ENCODE data around the gene FAM53B. TPM values are rescaled to one million over a fixed set of nuclear protein-coding genes. Genes with fewer than 3 reads are reported as not detected.
A peak's percentile ranks its signal among the peaks of the same experiment; 100 is the strongest.
"Not testable (repeated sequence)": the region's sequence is repeated elsewhere in the genome, so short reads cannot be mapped to it uniquely, and the experiment has no call there.

FAM53B gene
- total RNA-seq, 1 donor from 2014 or later, result 35.1 TPM

- DNase-seq, result no peak
Observed at GRCh38 chr10:124626759-124627380, 117.3 kb downstream of the FAM53B start.

- no peak for DNase-seq
Observed at GRCh38 chr10:124625831-124626238, 118.3 kb downstream of the FAM53B start.

- DNase-seq, result no peak
Observed at GRCh38 chr10:124624895-124625294, 119.3 kb downstream of the FAM53B start.

GRCh38 chr10:124624466-124624865, 119.7 kb downstream of the FAM53B start:
- no peak for DNase-seq

- no peak for DNase-seq
Observed at GRCh38 chr10:124624006-124624405, 120.2 kb downstream of the FAM53B start.

GRCh38 chr10:124622866-124623536, 121.2 kb downstream of the FAM53B start:
- DNase-seq, result no peak

- DNase-seq, result no peak
Observed at GRCh38 chr10:124622158-124622557, 122.0 kb downstream of the FAM53B start.

- peak; percentile 64 for DNase-seq
Observed at GRCh38 chr10:124621637-124622036, 122.5 kb downstream of the FAM53B start.

- no peak for DNase-seq
Observed at GRCh38 chr10:124619802-124620490, 124.2 kb downstream of the FAM53B start.

- DNase-seq, result no peak
Observed at GRCh38 chr10:124619195-124619594, 125.0 kb downstream of the FAM53B start.

GRCh38 chr10:124618470-124619073, 125.6 kb downstream of the FAM53B start:
- no peak for DNase-seq

GRCh38 chr10:124616836-124617130, 127.4 kb downstream of the FAM53B start:
- no peak for DNase-seq

GRCh38 chr10:124616040-124616835, 127.9 kb downstream of the FAM53B start:
- DNase-seq, result no peak

GRCh38 chr10:124615259-124615658, 128.9 kb downstream of the FAM53B start:
- no peak for DNase-seq

- DNase-seq, result no peak
Observed at GRCh38 chr10:124614003-124614659, 130.0 kb downstream of the FAM53B start.

GRCh38 chr10:124612611-124613498, 131.3 kb downstream of the FAM53B start:
- DNase-seq, result no peak

- DNase-seq, result no peak
Observed at GRCh38 chr10:124611738-124612137, 132.4 kb downstream of the FAM53B start.

- not testable (repeated sequence) for DNase-seq
Observed at GRCh38 chr10:124610851-124611250, 133.3 kb downstream of the FAM53B start.

- DNase-seq, result not testable (repeated sequence)
Observed at GRCh38 chr10:124610186-124610585, 134.0 kb downstream of the FAM53B start.

GRCh38 chr10:124609698-124610097, 134.5 kb downstream of the FAM53B start:
- DNase-seq, result no peak
